Spinal cord (tissue), 10 donors: Measurements from ENCODE around the gene AP2B1. TPM values are rescaled to one million over a fixed set of nuclear protein-coding genes. Genes with fewer than 3 reads are reported as not detected.
A peak's percentile ranks its signal among the peaks of the same experiment; 100 is the strongest.

Experiments
- DNase-seq, 6 donors: peaks; one replicate each; pipeline versions ENCODE4 v3.0.0 to v3.0.0-alpha.2; 2013 to 2015; ENCODE audit warnings: low spot score in 6 of 6, low read depth in 4 of 6
- H3K27ac ChIP-seq: one replicate; pipeline ENCODE4 v1.5.1; 2013; ENCODE audit warnings: low read depth, low read length, control low read depth
- H3K27me3 ChIP-seq: one replicate; pipeline ENCODE4 v1.6.1; 2013; ENCODE audit warnings: low read length; ENCODE audit not compliant: control insufficient read depth, insufficient read depth
- H3K36me3 ChIP-seq: one replicate; pipeline ENCODE4 v1.6.1; 2013; ENCODE audit warnings: low read length; ENCODE audit not compliant: control insufficient read depth, insufficient read depth
- H3K4me1 ChIP-seq: one replicate; pipeline ENCODE4 v1.6.1; 2013; ENCODE audit warnings: low read length; ENCODE audit not compliant: control insufficient read depth, insufficient read depth
- H3K4me3 ChIP-seq: one replicate; pipeline ENCODE4 v1.5.1; 2013; ENCODE audit warnings: low read depth, low read length, control low read depth
- H3K9me3 ChIP-seq: one replicate; pipeline ENCODE4 v1.6.1; 2013; ENCODE audit warnings: low read length; ENCODE audit not compliant: control insufficient read depth, insufficient read depth
- WGBS: methylation state at CpG from one replicate; pipeline ENCODE4 v1.1.5; 2013; ENCODE audit warnings: missing lambda C conversion rate; ENCODE audit not compliant: insufficient coverage; 5-methylcytosine and 5-hydroxymethylcytosine counted together
- polyA plus RNA-seq, 2 donors: library from polyadenylated mRNA; unstranded; fragments of 120-200 nt; gene quantifications; one replicate each; pipeline ENCODE4 v1.2.1, GENCODE V29; 2013; ENCODE audit not compliant: insufficient read length in 2 of 2
- total RNA-seq, 2 donors: library from RNA; depleted of rRNA in 1 of 2; stranded (reverse); fragments of 120-200 nt in 1 of 2; fragments of >200 nt in 1 of 2; gene quantifications; one replicate each; pipeline versions ENCODE4 v1.2.3 to v1.2.4, GENCODE V29; 2013 to 2014
- donor health status: healthy.

The AP2B1 gene
- total and polyA plus RNA-seq, 4 donors = 115 to 287 (median 217) TPM

GRCh38 chr17:35735036-35735805 is 148.1 kb downstream of the AP2B1 start:
- H3K27me3 ChIP-seq = no peaks in the 10 kb centered on the region
- DNase-seq = no peak
- H3K27ac ChIP-seq = no peak overlapping the region

GRCh38 chr17:35736236-35736635 is 149.1 kb downstream of the AP2B1 start:
- WGBS = 95% methylated on average over 5 of the region's 5 CpGs
- H3K27me3 ChIP-seq = no peaks in the 10 kb centered on the region
- peaks cover 29% of the 10 kb centered on the region for H3K36me3 ChIP-seq
- H3K9me3 ChIP-seq = no peaks in the 10 kb centered on the region
- peaks cover 18% of the 10 kb centered on the region for H3K4me1 ChIP-seq
- H3K4me3 ChIP-seq = no peak overlapping the region
- H3K27ac ChIP-seq = no peak overlapping the region
- DNase-seq = no peak

More at GRCh38 chr17:35735036-35735805, 148.1 kb downstream of the AP2B1 start:
- Histone ChIP-seq H3K36me3 (peaks cover 25% of the 10 kb centered on the region), H3K9me3 (no peaks in the 10 kb centered on the region), H3K4me1 (peaks cover 15% of the 10 kb centered on the region), H3K4me3 (no peak overlapping the region)
- WGBS = 82% methylated on average over 23 of the region's 29 CpGs

GRCh38 chr17:35738519-35739133 is 151.5 kb downstream of the AP2B1 start:
- Histone ChIP-seq H3K9me3 (no peaks in the 10 kb centered on the region), H3K27me3 (peaks cover 3% of the 10 kb centered on the region), H3K4me1 (peaks cover 25% of the 10 kb centered on the region), H3K27ac (no peak overlapping the region), H3K36me3 (peaks cover 30% of the 10 kb centered on the region), H3K4me3 (no peak overlapping the region)
- no peak for DNase-seq
- WGBS = 83% methylated on average over 2 of the region's 5 CpGs

DNA sequence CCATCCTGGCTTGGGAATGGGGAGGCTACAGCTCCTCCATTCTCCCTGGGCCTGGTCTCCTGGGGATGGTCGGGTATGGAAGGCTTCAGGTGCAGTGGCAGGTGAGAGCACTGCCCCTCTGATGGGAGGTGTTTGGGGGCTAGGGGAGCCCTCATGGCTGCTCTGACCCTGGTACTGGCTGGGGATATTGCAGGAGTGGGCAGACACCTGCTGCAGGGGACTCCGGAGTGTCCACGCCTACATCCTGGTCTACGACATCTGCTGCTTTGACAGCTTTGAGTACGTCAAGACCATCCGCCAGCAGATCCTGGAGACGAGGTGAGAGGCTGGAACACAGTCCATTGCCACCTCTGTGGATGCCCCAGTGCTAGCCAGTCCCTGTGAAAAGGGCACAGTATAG is 153.1 kb downstream of the AP2B1 start:
- peaks cover 3% of the 10 kb centered on the region for H3K27me3 ChIP-seq
- 93% methylated on average over 7 of the region's 7 CpGs for WGBS
- H3K4me1 ChIP-seq = peaks cover 25% of the 10 kb centered on the region
- no peak overlapping the region for H3K4me3 ChIP-seq
- no peaks in the 10 kb centered on the region for H3K9me3 ChIP-seq
- peaks cover 19% of the 10 kb centered on the region for H3K36me3 ChIP-seq
- no peak for DNase-seq
- H3K27ac ChIP-seq = no peak overlapping the region

- Histone ChIP-seq H3K4me1 (peaks cover 25% of the 10 kb centered on the region), H3K36me3 (peaks cover 14% of the 10 kb centered on the region), H3K9me3 (no peaks in the 10 kb centered on the region), H3K27ac (no peak overlapping the region), H3K4me3 (no peak overlapping the region), H3K27me3 (peaks cover 3% of the 10 kb centered on the region)
- DNase-seq = peak in 2 of 6 donors; percentile 51 to 83
- 25% methylated on average over 64 of the region's 73 CpGs for WGBS
Measured at GRCh38 chr17:35740997-35741931, 154.1 kb downstream of the AP2B1 start.

DNA sequence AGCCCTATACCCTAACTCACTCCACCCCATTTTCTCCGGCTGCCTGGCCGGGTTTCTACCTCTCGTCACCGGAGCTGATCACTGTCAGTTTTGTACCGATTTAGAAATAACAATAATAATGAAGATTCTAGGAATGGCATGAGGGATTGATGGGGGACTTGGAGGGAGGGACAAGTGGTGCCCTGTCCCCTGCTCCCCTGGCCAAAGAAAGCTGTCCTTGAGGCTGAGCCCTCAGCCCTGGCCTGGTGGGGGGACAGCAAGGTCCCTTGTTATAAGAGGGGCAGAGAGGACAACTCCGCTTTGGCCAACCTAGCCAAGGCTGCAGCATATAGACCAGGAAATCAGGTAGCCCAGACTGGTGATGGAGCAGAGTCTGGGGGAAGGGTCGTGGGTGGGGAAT is 155.4 kb downstream of the AP2B1 start:
- WGBS = 88% methylated on average over 1 of the region's 7 CpGs
- peaks cover 13% of the 10 kb centered on the region for H3K36me3 ChIP-seq
- H3K9me3 ChIP-seq = no peaks in the 10 kb centered on the region
- H3K4me1 ChIP-seq = peaks cover 30% of the 10 kb centered on the region
- no peak overlapping the region for H3K27ac ChIP-seq
- H3K27me3 ChIP-seq = peaks cover 3% of the 10 kb centered on the region
- no peak overlapping the region for H3K4me3 ChIP-seq
- DNase-seq = no peak

- peaks cover 35% of the 10 kb centered on the region for H3K4me1 ChIP-seq
- H3K36me3 ChIP-seq = peaks cover 13% of the 10 kb centered on the region
- DNase-seq = no peak
- H3K9me3 ChIP-seq = no peaks in the 10 kb centered on the region
- H3K4me3 ChIP-seq = no peak overlapping the region
- 77% methylated on average over 5 of the region's 7 CpGs for WGBS
- H3K27ac ChIP-seq = no peak overlapping the region
- peaks cover 3% of the 10 kb centered on the region for H3K27me3 ChIP-seq
Measured at GRCh38 chr17:35742896-35743477, 155.9 kb downstream of the AP2B1 start.

GRCh38 chr17:35743626-35744328 is 156.7 kb downstream of the AP2B1 start:
- Histone ChIP-seq H3K27me3 (peaks cover 4% of the 10 kb centered on the region), H3K9me3 (no peaks in the 10 kb centered on the region), H3K36me3 (peaks cover 13% of the 10 kb centered on the region), H3K27ac (no peak overlapping the region), H3K4me3 (no peak overlapping the region), H3K4me1 (peaks cover 41% of the 10 kb centered on the region)
- DNase-seq = no peak
- WGBS = 22% methylated on average over 3 of the region's 7 CpGs

GRCh38 chr17:35744830-35745229 is 157.7 kb downstream of the AP2B1 start:
- Histone ChIP-seq H3K36me3 (peaks cover 13% of the 10 kb centered on the region), H3K4me3 (no peak overlapping the region), H3K27ac (no peak overlapping the region), H3K4me1 (peaks cover 51% of the 10 kb centered on the region), H3K27me3 (peaks cover 13% of the 10 kb centered on the region), H3K9me3 (no peaks in the 10 kb centered on the region)
- 92% methylated on average over 6 of the region's 8 CpGs for WGBS
- no peak for DNase-seq
